HepG2 (cell line): Measurements from ENCODE around the gene ZNF74. TPM values are rescaled to one million over a fixed set of nuclear protein-coding genes. Genes with fewer than 3 reads are reported as not detected.

Experiments
- BRCA1 ChIP-seq: sonication (generic); formaldehyde crosslinking; IDR thresholded peaks from 2 replicates; pipeline ENCODE4 v1.4.0; 2020; ENCODE audit warnings: missing genetic modification reagents
- CREB3 ChIP-seq: sonication (generic); formaldehyde crosslinking; IDR thresholded peaks from 2 replicates; pipeline ENCODE4 v1.5.0; 2020; ENCODE audit warnings: missing genetic modification reagents
- DZIP1 ChIP-seq: sonication (generic); formaldehyde crosslinking; IDR thresholded peaks from 2 replicates; pipeline ENCODE4 v1.5.0; 2020; ENCODE audit warnings: mild to moderate bottlenecking, missing genetic modification reagents
- EP300 ChIP-seq, 3 experiments: sonication (generic) in 1 of 3; formaldehyde crosslinking in 1 of 3; IDR thresholded peaks; 2 replicates each; pipeline versions ENCODE4 v1.5.1 to v1.6.1; 2011 to 2020; ENCODE audit warnings: low read depth in 2 of 3, low read length in 2 of 3, borderline replicate concordance in 1 of 3, improper control_type of control experiment in 1 of 3, mild to moderate bottlenecking in 1 of 3, missing genetic modification reagents in 1 of 3, moderate library complexity in 1 of 3
- NPAS2 ChIP-seq: sonication (generic); formaldehyde crosslinking; IDR thresholded peaks from 2 replicates; pipeline ENCODE4 v1.8.0; 2022; ENCODE audit warnings: mild to moderate bottlenecking, missing genetic modification reagents, borderline replicate concordance
- PBX3 ChIP-seq: sonication (generic); formaldehyde crosslinking; IDR thresholded peaks from 2 replicates; pipeline ENCODE4 v1.8.1; 2023; ENCODE audit warnings: missing genetic modification reagents, inconsistent platforms, borderline replicate concordance
- RARG ChIP-seq: sonication (generic); formaldehyde crosslinking; IDR thresholded peaks from 2 replicates; pipeline ENCODE4 v1.4.0; 2020; ENCODE audit warnings: low read depth, mild to moderate bottlenecking, missing genetic modification reagents
- RELA ChIP-seq: sonication (generic); formaldehyde crosslinking; IDR thresholded peaks from 2 replicates; pipeline ENCODE4 v1.4.0; 2020; ENCODE audit warnings: missing genetic modification reagents
- SOX13 ChIP-seq, 3 experiments: fragments of 450-650 bp in 1 of 3; sonication (generic) in 1 of 3; formaldehyde crosslinking in 1 of 3; IDR thresholded peaks in 2 of 3; conservative IDR thresholded peaks in 1 of 3; 2 replicates each; pipeline versions ENCODE4 v1.5.0 to v1.6.1; 2016 to 2020; ENCODE audit warnings: antibody characterized with exemption in 1 of 3, mild to moderate bottlenecking in 1 of 3, missing compliant biosample characterization in 1 of 3, missing genetic modification reagents in 1 of 3, moderate library complexity in 1 of 3
- SP1 ChIP-seq, 2 experiments: fragments of 450-650 bp in 1 of 2; sonication (generic) in 1 of 2; formaldehyde crosslinking in 1 of 2; IDR thresholded peaks; 2 replicates each; pipeline versions ENCODE4 v1.4.0 to v1.6.1; 2016 to 2020; ENCODE audit warnings: missing genetic modification reagents in 1 of 2
- polyA plus RNA-seq, 8 experiments: library from polyadenylated mRNA; depleted of rRNA in 3 of 8; stranded (reverse) in 7 of 8; unstranded in 1 of 8; fragments of >200 nt; fragmentation: Illumina TruSeq in 4 of 8; extraction: Trizol in 4 of 8; gene quantifications; 2 replicates each; pipeline versions ENCODE4 v1.2.1 to v1.2.3, GENCODE V29; 2011 to 2016; ENCODE audit warnings: low read depth in 4 of 8, missing spikeins in 1 of 8, mixed read lengths in 1 of 8; ENCODE audit not compliant: insufficient read depth in 1 of 8
- total RNA-seq, 5 experiments: library from RNA; depleted of rRNA; stranded (reverse); fragments of >200 nt; fragmentation: Illumina TruSeq; extraction: Trizol; gene quantifications; 2 replicates each; pipeline ENCODE4 v1.2.3, GENCODE V29; 2016; ENCODE audit warnings: low read depth in 1 of 5
- TF ChIP-seq, protein P1 (sequence below): sonication (generic); formaldehyde crosslinking; IDR thresholded peaks from 2 replicates; pipeline ENCODE4 v1.4.0; 2020; ENCODE audit warnings: mild to moderate bottlenecking, missing genetic modification reagents, borderline replicate concordance
- TF ChIP-seq, protein P2 (sequence below): sonication (generic); formaldehyde crosslinking; conservative IDR thresholded peaks from 2 replicates; pipeline ENCODE4 v1.8.0; 2022; ENCODE audit warnings: mild to moderate bottlenecking, moderate library complexity, missing genetic modification reagents
- TF ChIP-seq, protein P3 (sequence below): sonication (generic); formaldehyde crosslinking; IDR thresholded peaks from 2 replicates; pipeline ENCODE4 v1.5.0; 2020; ENCODE audit warnings: missing genetic modification reagents, mild to moderate bottlenecking, borderline replicate concordance

ZNF74 gene
- total and polyA plus RNA-seq, 2 of the 13 experiments (the other 11 are each of a cell fraction or from before 2014, with no cell fraction given), result 6.3 to 9.1 TPM

GRCh38 chr22:20436768-20437612, 43.0 kb downstream of the ZNF74 start (continued):
- TF ChIP-seq DZIP1 (CRISPR knock-in tag) (peak; percentile 75; the same call in 1 of the 2 replicates), RARG (CRISPR knock-in tag) (no peak), NPAS2 (CRISPR knock-in tag) (no peak), CREB3 (no peak), SP1 (IDR thresholded peaks at IDR 0.05) (no peak), SP1 (CRISPR knock-in tag; IDR thresholded peaks at IDR 0.05) (no peak), RELA (CRISPR knock-in tag) (no peak), PBX3 (no peak), EP300 (IDR thresholded peaks at IDR 0.05; ENCODE audit: low read depth in 2 of 2, low read length in 2 of 2) (no peak), EP300 (CRISPR knock-in tag; IDR thresholded peaks at IDR 0.05; ENCODE audit: borderline replicate concordance) (no peak), SOX13 (IDR thresholded peaks at IDR 0.05) (no peak), SOX13 (CRISPR knock-in tag; conservative IDR thresholded peaks at IDR 0.05 in 1 of 2, IDR thresholded peaks at IDR 0.05 in 1 of 2) (no peak), BRCA1 (CRISPR knock-in tag) (0 out of 2 replicates have a peak, but pooled peaks have one; percentile 30)
- TF ChIP-seq, protein P1, sequence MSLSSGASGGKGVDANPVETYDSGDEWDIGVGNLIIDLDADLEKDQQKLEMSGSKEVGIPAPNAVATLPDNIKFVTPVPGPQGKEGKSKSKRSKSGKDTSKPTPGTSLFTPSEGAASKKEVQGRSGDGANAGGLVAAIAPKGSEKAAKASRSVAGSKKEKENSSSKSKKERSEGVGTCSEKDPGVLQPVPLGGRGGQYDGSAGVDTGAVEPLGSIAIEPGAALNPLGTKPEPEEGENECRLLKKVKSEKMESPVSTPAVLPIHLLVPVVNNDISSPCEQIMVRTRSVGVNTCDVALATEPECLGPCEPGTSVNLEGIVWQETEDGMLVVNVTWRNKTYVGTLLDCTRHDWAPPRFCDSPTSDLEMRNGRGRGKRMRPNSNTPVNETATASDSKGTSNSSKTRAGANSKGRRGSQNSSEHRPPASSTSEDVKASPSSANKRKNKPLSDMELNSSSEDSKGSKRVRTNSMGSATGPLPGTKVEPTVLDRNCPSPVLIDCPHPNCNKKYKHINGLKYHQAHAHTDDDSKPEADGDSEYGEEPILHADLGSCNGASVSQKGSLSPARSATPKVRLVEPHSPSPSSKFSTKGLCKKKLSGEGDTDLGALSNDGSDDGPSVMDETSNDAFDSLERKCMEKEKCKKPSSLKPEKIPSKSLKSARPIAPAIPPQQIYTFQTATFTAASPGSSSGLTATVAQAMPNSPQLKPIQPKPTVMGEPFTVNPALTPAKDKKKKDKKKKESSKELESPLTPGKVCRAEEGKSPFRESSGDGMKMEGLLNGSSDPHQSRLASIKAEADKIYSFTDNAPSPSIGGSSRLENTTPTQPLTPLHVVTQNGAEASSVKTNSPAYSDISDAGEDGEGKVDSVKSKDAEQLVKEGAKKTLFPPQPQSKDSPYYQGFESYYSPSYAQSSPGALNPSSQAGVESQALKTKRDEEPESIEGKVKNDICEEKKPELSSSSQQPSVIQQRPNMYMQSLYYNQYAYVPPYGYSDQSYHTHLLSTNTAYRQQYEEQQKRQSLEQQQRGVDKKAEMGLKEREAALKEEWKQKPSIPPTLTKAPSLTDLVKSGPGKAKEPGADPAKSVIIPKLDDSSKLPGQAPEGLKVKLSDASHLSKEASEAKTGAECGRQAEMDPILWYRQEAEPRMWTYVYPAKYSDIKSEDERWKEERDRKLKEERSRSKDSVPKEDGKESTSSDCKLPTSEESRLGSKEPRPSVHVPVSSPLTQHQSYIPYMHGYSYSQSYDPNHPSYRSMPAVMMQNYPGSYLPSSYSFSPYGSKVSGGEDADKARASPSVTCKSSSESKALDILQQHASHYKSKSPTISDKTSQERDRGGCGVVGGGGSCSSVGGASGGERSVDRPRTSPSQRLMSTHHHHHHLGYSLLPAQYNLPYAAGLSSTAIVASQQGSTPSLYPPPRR, result no peak
- TF ChIP-seq, protein P2, sequence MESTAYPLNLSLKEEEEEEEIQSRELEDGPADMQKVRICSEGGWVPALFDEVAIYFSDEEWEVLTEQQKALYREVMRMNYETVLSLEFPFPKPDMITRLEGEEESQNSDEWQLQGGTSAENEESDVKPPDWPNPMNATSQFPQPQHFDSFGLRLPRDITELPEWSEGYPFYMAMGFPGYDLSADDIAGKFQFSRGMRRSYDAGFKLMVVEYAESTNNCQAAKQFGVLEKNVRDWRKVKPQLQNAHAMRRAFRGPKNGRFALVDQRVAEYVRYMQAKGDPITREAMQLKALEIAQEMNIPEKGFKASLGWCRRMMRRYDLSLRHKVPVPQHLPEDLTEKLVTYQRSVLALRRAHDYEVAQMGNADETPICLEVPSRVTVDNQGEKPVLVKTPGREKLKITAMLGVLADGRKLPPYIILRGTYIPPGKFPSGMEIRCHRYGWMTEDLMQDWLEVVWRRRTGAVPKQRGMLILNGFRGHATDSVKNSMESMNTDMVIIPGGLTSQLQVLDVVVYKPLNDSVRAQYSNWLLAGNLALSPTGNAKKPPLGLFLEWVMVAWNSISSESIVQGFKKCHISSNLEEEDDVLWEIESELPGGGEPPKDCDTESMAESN, result 0 out of 2 replicates have a peak, but pooled peaks have one; percentile 27
- TF ChIP-seq, protein P3, sequence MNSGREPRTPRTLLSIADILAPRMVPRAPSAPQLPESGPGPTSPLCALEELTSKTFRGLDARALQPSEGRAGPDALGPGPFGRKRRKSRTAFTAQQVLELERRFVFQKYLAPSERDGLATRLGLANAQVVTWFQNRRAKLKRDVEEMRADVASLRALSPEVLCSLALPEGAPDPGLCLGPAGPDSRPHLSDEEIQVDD, result peak; percentile 60; the same call in 1 of the 2 replicates
